GM12878 (cell line): ENCODE measurements around the gene ZNF837. TPM values are rescaled to one million over a fixed set of nuclear protein-coding genes. Genes with fewer than 3 reads are reported as not detected.
A peak's percentile ranks its signal among the peaks of the same experiment; 100 is the strongest.

Source experiments
- ATF2 ChIP-seq: IDR thresholded peaks from 2 replicates; pipeline ENCODE4 v1.6.1; 2012; ENCODE audit warnings: low read length, inconsistent platforms
- BCL3 ChIP-seq: IDR thresholded peaks from 2 replicates; pipeline ENCODE4 v1.6.1; 2011; ENCODE audit warnings: borderline replicate concordance, low read depth, mild to moderate bottlenecking, moderate library complexity, low read length; ENCODE audit not compliant: insufficient read depth, poor library complexity, severe bottlenecking
- CHD2 ChIP-seq: IDR thresholded peaks from 2 replicates; pipeline ENCODE4 v1.6.1; 2011; ENCODE audit warnings: low read depth, low read length, improper control_type of control experiment, borderline replicate concordance
- CREM ChIP-seq: IDR thresholded peaks from 2 replicates; pipeline ENCODE4 v1.6.1; 2014; ENCODE audit warnings: antibody characterized with exemption, low read depth
- EGR1 ChIP-seq, 2 experiments: IDR thresholded peaks; 1 replicate in 1 of 2; 2 replicates in 1 of 2; pipeline ENCODE4 v1.6.1; 2011 to 2012; ENCODE audit warnings: low read depth in 2 of 2, low read length in 2 of 2, borderline replicate concordance in 1 of 2, mild to moderate bottlenecking in 1 of 2, moderate library complexity in 1 of 2
- HDAC2 ChIP-seq: fragments of 200-600 bp; sonication (generic); IDR thresholded peaks from 2 replicates; pipeline ENCODE4 v1.6.1; 2017
- HSF1 ChIP-seq: fragments of 150-350 bp; IDR thresholded peaks from 2 replicates; pipeline ENCODE4 v1.6.1; 2014; ENCODE audit warnings: mild to moderate bottlenecking, low read depth, low read length
- MLLT1 ChIP-seq: fragments of 450-650 bp; IDR thresholded peaks from 2 replicates; pipeline ENCODE4 v1.6.1; 2016; ENCODE audit warnings: mild to moderate bottlenecking
- PAX5 ChIP-seq: IDR thresholded peaks from 2 replicates; pipeline ENCODE4 v1.6.1; 2011; ENCODE audit warnings: low read depth, low read length, borderline replicate concordance
- PKNOX1 ChIP-seq: fragments of 450-650 bp; IDR thresholded peaks from 2 replicates; pipeline ENCODE4 v1.6.1; 2016; ENCODE audit warnings: mild to moderate bottlenecking
- PML ChIP-seq: IDR thresholded peaks from 2 replicates; pipeline ENCODE4 v1.6.1; 2012; ENCODE audit warnings: low read length, inconsistent platforms
- POU2F2 ChIP-seq: IDR thresholded peaks from 3 replicates; pipeline ENCODE4 v1.6.1; 2011; ENCODE audit warnings: low read depth, mild to moderate bottlenecking, low read length, borderline replicate concordance
- RFX5 ChIP-seq: IDR thresholded peaks from 2 replicates; pipeline ENCODE4 v1.6.1; 2011; ENCODE audit warnings: low read depth, low read length, improper control_type of control experiment
- SMAD1 ChIP-seq: fragments of 450-650 bp; IDR thresholded peaks from 2 replicates; pipeline ENCODE4 v1.6.1; 2018; ENCODE audit warnings: mild to moderate bottlenecking, low read depth; ENCODE audit not compliant: partially characterized antibody
- TBL1XR1 ChIP-seq: IDR thresholded peaks from 2 replicates; pipeline ENCODE4 v1.6.1; 2012; ENCODE audit warnings: low read depth, low read length, improper control_type of control experiment
- USF2 ChIP-seq: IDR thresholded peaks from 2 replicates; pipeline ENCODE4 v1.6.1; 2011; ENCODE audit warnings: low read depth, low read length, improper control_type of control experiment, borderline replicate concordance
- ZBTB4 ChIP-seq: fragments of 450-650 bp; formaldehyde crosslinking; IDR thresholded peaks from 2 replicates; pipeline ENCODE4 v1.4.0; 2022; ENCODE audit warnings: mild to moderate bottlenecking, moderate library complexity
- polyA plus RNA-seq, 11 experiments: library from polyadenylated mRNA; depleted of rRNA in 4 of 11; unstranded in 6 of 11; stranded (reverse) in 5 of 11; fragments of >200 nt; fragmentation: Nextera tagmentation in 4 of 11; fragmentation: Illumina TruSeq in 1 of 11; extraction: Ambion mirVana in 4 of 11; extraction: Trizol in 1 of 11; gene quantifications; 1 replicate in 1 of 11; 2 replicates in 10 of 11; pipeline versions ENCODE4 v1.2.1 to v1.2.3, GENCODE V29; 2011 to 2016; ENCODE audit warnings: inconsistent platforms in 2 of 11, missing spikeins in 2 of 11, low read depth in 1 of 11
- total RNA-seq, 4 experiments: library from RNA; depleted of rRNA in 3 of 4; stranded (reverse); fragments of >200 nt in 3 of 4; fragmentation: Illumina TruSeq in 1 of 4; extraction: Trizol in 1 of 4; gene quantifications; 2 replicates each; pipeline versions ENCODE4 v1.2.1 to v1.2.3, GENCODE V29; 2013 to 2021

ZNF837 gene
- total and polyA plus RNA-seq, 10 of the 15 experiments (the other 5 are each of a cell fraction or from before 2014, with no cell fraction given): 0.07 to 2.9 (median 2.0) TPM; not detected in 2

GRCh38 chr19:58400916-58401839, 20.3 kb upstream of the ZNF837 start (continued):
- no peak for TF ChIP-seq EGR1 (IDR thresholded peaks at IDR 0.05; ENCODE audit: borderline replicate concordance in 1 of 2, low read depth in 2 of 2, low read length in 2 of 2)
- no peak for TF ChIP-seq HSF1
- peak; percentile 86 for TF ChIP-seq CHD2
- peak; percentile 73 for TF ChIP-seq PKNOX1
- TF ChIP-seq SMAD1: no peak
- TF ChIP-seq POU2F2: peak; percentile 35; the same call in 1 of the 3 replicates
- peak; percentile 51; the same call in 1 of the 2 replicates for TF ChIP-seq PAX5
- TF ChIP-seq HDAC2: no peak
- peak; percentile 85 for TF ChIP-seq CREM
- TF ChIP-seq PML: no peak
- TF ChIP-seq ATF2: no peak
- no peak for TF ChIP-seq MLLT1
- peak; percentile 98 for TF ChIP-seq RFX5
- no peak for TF ChIP-seq BCL3
- no peak; the same call in 1 of the 2 replicates for TF ChIP-seq TBL1XR1
- TF ChIP-seq USF2: no peak
- TF ChIP-seq ZBTB4 (CRISPR knock-in tag): no peak
